ENCODE measurements around the gene DCAF5.

- TF ChIP-seq CTCF (IDR thresholded peaks at IDR 0.05) = no peak
- no peak for TF ChIP-seq POLR2AphosphoS5 (IDR thresholded peaks at IDR 0.05)
- TF ChIP-seq EP300 (IDR thresholded peaks at IDR 0.05) = no peak
These were observed 108.6 kb downstream of the DCAF5 start for GRCh38 chr14:69044296-69044695.

Measured in esophagus muscularis mucosa (tissue), 4 donors.